Prostate gland (tissue), 2 donors: Measurements from ENCODE around the gene LRRTM4.

Experiments
- POLR2A ChIP-seq: fragments of 450-650 bp; IDR thresholded peaks from one replicate; pipeline ENCODE4 v1.6.1; 2016; ENCODE audit warnings: antibody characterized with exemption, mild to moderate bottlenecking
- POLR2AphosphoS5 ChIP-seq: sonication (generic); formaldehyde crosslinking; IDR thresholded peaks from one replicate; pipeline ENCODE4 v1.6.1; 2017; ENCODE audit warnings: antibody characterized with exemption
- TF ChIP-seq, protein P1 (sequence below), 4 experiments: fragments of 200-600 bp in 2 of 4; fragments of 450-650 bp in 2 of 4; sonication (generic) in 2 of 4; IDR thresholded peaks; 1 replicate in 3 of 4; 2 replicates in 1 of 4; pipeline ENCODE4 v1.5.1; 2016 to 2019; ENCODE audit warnings: antibody characterized with exemption in 4 of 4, mild to moderate bottlenecking in 2 of 4, moderate library complexity in 2 of 4

DNA sequence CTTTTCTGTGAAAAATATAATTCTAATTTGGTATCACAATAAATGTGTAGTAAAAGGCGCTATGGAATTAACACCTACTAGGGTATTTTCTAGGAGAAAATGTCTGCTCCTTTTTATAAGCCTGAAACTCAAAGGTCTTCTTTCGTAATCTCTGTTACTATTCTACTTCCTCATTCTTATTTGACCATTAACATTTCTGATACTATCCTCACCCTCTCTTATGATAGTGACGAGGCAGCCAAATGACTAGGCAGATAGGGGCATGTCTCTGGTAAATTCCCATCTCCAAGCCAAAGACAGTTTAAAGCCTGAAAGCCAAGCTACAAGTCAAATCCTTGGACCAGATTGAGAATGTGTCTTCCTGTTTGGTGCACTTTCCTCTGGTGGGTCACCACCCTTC, 251.7 kb downstream of the LRRTM4 start:
- TF ChIP-seq POLR2A (no peak), POLR2AphosphoS5 (no peak)
- TF ChIP-seq, protein P1, sequence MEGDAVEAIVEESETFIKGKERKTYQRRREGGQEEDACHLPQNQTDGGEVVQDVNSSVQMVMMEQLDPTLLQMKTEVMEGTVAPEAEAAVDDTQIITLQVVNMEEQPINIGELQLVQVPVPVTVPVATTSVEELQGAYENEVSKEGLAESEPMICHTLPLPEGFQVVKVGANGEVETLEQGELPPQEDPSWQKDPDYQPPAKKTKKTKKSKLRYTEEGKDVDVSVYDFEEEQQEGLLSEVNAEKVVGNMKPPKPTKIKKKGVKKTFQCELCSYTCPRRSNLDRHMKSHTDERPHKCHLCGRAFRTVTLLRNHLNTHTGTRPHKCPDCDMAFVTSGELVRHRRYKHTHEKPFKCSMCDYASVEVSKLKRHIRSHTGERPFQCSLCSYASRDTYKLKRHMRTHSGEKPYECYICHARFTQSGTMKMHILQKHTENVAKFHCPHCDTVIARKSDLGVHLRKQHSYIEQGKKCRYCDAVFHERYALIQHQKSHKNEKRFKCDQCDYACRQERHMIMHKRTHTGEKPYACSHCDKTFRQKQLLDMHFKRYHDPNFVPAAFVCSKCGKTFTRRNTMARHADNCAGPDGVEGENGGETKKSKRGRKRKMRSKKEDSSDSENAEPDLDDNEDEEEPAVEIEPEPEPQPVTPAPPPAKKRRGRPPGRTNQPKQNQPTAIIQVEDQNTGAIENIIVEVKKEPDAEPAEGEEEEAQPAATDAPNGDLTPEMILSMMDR (IDR thresholded peaks at IDR 0.05), result no peak
